ENCODE results near the gene ARL15. TPM values are rescaled to one million over a fixed set of nuclear protein-coding genes. Genes with fewer than 3 reads are reported as not detected.

The ARL15 gene
- total and polyA plus RNA-seq, 2 of the 8 experiments (the other 6 are each of a cell fraction or from before 2014, with no cell fraction given) = 9.9 to 21.2 TPM

DNA sequence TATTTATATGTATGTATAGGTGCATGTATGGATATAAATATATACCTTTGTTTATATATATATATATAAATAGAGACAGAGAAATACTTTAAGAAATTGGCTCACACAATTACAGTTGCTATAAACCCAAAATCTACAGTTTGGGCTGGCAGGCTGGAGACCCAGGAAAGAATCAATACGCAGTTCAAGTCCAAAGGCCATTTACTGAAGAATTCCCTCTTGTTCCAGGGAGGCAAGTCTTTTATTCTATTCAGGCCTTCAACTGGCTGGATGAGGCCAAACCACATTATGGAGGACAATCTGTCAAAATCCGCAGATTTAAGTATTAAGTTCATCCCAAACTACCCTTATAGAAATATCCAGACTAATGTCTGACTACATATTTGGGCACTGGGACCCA is 144.7 kb downstream of the ARL15 start:
- Histone ChIP-seq H3K4ac (replicated peaks; ENCODE audit: insufficient read length, low read depth, low read length) (no peak overlapping the region), H2BK120ac (replicated peaks; ENCODE audit: low read depth, low read length) (no peak overlapping the region), H3K56ac (replicated peaks; ENCODE audit: insufficient read length, low read depth, low read length) (no peak overlapping the region), H3K36me3 (ENCODE audit: control insufficient read depth in 2 of 4, insufficient read depth in 4 of 4, low read length in 3 of 4) (no peaks in the 10 kb centered on the region), H3K4me2 (ENCODE audit: insufficient read depth in 1 of 2, low read depth in 2 of 2, low read length in 2 of 2) (no peak overlapping the region), H3K4me3 (ENCODE audit: extremely low read depth in 1 of 4, insufficient read depth in 2 of 4, low read depth in 3 of 4, low read length in 4 of 4) (no peak overlapping the region), H2BK20ac (ENCODE audit: low read length) (no peak overlapping the region), H4K8ac (ENCODE audit: extremely low read depth, insufficient read depth, low read length) (no peak overlapping the region), H3K27ac (ENCODE audit: low read depth, low read length) (no peak overlapping the region), H2AFZ (ENCODE audit: low read length) (no peak overlapping the region), H2AK5ac (ENCODE audit: low read depth, low read length) (no peak overlapping the region), H2BK15ac (ENCODE audit: low read length) (no peak overlapping the region), H3K27me3 (replicated peaks in 1 of 4; ENCODE audit: control insufficient read depth in 3 of 4, extremely low read depth in 1 of 4, insufficient read depth in 3 of 4, low read length in 3 of 4) (no peaks in the 10 kb centered on the region), H3K14ac (ENCODE audit: insufficient read length) (no peak overlapping the region), H3K4me1 (replicated peaks in 1 of 4; ENCODE audit: control insufficient read depth in 3 of 4, insufficient read depth in 4 of 4, low read length in 3 of 4) (no peaks in the 10 kb centered on the region), H2BK12ac (ENCODE audit: low read depth, low read length) (no peak overlapping the region), H3K23me2 (ENCODE audit: low read depth, low read length) (no peaks in the 10 kb centered on the region; the same call in 1 of the 2 replicates), H3K79me2 (ENCODE audit: control insufficient read depth in 1 of 2, insufficient read depth in 2 of 2, low read length in 2 of 2) (no peaks in the 10 kb centered on the region), H2BK5ac (ENCODE audit: low read depth, low read length) (no peak overlapping the region), H3K23ac (ENCODE audit: insufficient read length) (no peak overlapping the region), H3K9ac (replicated peaks in 1 of 4; ENCODE audit: extremely low read depth in 1 of 4, low read depth in 3 of 4, low read length in 3 of 4) (no peak overlapping the region), H4K91ac (replicated peaks; ENCODE audit: insufficient read length, low read length) (no peak overlapping the region), H3K79me1 (ENCODE audit: low read depth, low read length) (no peaks in the 10 kb centered on the region), H4K5ac (ENCODE audit: insufficient read length, low read depth, low read length) (no peak overlapping the region), H4K20me1 (replicated peaks in 1 of 2; ENCODE audit: control insufficient read depth in 1 of 2, insufficient read depth in 2 of 2, low read length in 2 of 2) (no peaks in the 10 kb centered on the region), H3K9me3 (ENCODE audit: insufficient read depth in 2 of 2, low read depth in 1 of 2, low read length in 1 of 2) (no peaks in the 10 kb centered on the region), H3K18ac (ENCODE audit: extremely low read depth, low read length) (no peak overlapping the region)
- CTCF ChIA-PET (ENCODE audit: partially characterized antibody) = no interaction called here
- FAIRE-seq (no peak), DNase-seq (ENCODE audit: low read depth in 1 of 2, low spot score in 2 of 2) (no peak)
- TF ChIP-seq SIRT6 (IDR thresholded peaks at IDR 0.05; ENCODE audit: low read length) (no peak), RAD21 (IDR thresholded peaks at IDR 0.05 in 1 of 2, conservative IDR thresholded peaks at IDR 0.05 in 1 of 2; ENCODE audit: low read depth in 2 of 2, low read length in 2 of 2) (no peak), EZH2 (IDR thresholded peaks at IDR 0.05; ENCODE audit: low read depth, low read length, severe bottlenecking) (no peak), YY1 (IDR thresholded peaks at IDR 0.05; ENCODE audit: low read depth, low read length) (no peak), CBX8 (IDR thresholded peaks at IDR 0.05; ENCODE audit: borderline replicate concordance, low read depth, low read length) (no peak), TBP (IDR thresholded peaks at IDR 0.05; ENCODE audit: low read depth, low read length) (no peak), GTF2F1 (IDR thresholded peaks at IDR 0.05; ENCODE audit: borderline replicate concordance, low read depth, low read length) (no peak), SAP30 (IDR thresholded peaks at IDR 0.05; ENCODE audit: insufficient read depth, insufficient replicate concordance, low read length) (no peak), CEBPB (IDR thresholded peaks at IDR 0.05; ENCODE audit: low read depth, low read length) (no peak)
- POLR2A ChIA-PET (ENCODE audit: partially characterized antibody) = no interaction called here
- 69% methylated on average over 2 of the region's 2 CpGs; no CpG with 5 or more reads in 1 of the 2 experiments for WGBS, 2 experiments (ENCODE audit: extremely low coverage in 1 of 2, insufficient coverage in 1 of 2, insufficient read length in 1 of 2, insufficient replicate concordance in 2 of 2, low coverage in 1 of 2, low lambda C conversion rate in 2 of 2, missing lambda C conversion rate in 1 of 2)

Measured in H1 (cell line).